ENCODE data around the gene GINS2. TPM values are rescaled to one million over a fixed set of nuclear protein-coding genes. Genes with fewer than 3 reads are reported as not detected.

Gene GINS2
- total and polyA plus RNA-seq, 12 donors: 0.06 to 7.5 (median 1.5) TPM

DNA sequence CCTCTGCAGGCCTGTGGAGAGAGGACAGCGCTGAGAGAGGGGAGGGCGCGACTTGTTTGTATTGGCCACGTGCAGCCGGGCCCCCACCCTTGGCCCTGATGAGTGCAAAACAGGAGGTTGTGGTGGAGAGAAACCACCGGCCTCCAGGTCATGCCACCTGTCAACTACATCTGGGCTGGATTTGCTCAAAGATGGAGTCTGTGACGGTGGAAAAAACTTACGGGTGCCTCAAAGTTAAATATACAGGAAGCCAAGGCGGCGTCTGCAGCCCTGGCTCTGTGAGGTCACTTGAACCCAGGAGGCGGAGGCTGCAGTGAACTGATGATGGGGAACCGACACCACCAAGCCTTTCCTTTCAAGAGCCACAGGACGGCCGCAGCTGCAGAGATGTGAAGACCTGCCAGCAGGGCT is 46.5 kb upstream of the GINS2 start:
- H3K9me3 ChIP-seq (replicated peaks in 1 of 3): no peaks in the 10 kb centered on the region
- no peak for DNase-seq
- no peak overlapping the region for H3K4me3 ChIP-seq
- no peak overlapping the region for H3K27ac ChIP-seq
- TF ChIP-seq, protein P1, sequence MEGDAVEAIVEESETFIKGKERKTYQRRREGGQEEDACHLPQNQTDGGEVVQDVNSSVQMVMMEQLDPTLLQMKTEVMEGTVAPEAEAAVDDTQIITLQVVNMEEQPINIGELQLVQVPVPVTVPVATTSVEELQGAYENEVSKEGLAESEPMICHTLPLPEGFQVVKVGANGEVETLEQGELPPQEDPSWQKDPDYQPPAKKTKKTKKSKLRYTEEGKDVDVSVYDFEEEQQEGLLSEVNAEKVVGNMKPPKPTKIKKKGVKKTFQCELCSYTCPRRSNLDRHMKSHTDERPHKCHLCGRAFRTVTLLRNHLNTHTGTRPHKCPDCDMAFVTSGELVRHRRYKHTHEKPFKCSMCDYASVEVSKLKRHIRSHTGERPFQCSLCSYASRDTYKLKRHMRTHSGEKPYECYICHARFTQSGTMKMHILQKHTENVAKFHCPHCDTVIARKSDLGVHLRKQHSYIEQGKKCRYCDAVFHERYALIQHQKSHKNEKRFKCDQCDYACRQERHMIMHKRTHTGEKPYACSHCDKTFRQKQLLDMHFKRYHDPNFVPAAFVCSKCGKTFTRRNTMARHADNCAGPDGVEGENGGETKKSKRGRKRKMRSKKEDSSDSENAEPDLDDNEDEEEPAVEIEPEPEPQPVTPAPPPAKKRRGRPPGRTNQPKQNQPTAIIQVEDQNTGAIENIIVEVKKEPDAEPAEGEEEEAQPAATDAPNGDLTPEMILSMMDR (IDR thresholded peaks at IDR 0.05): no peak
- TF ChIP-seq POLR2A (IDR thresholded peaks at IDR 0.05): no peak
- H3K27me3 ChIP-seq: no peaks in the 10 kb centered on the region
- H3K4me1 ChIP-seq (replicated peaks in 1 of 2): no peaks in the 10 kb centered on the region
- WGBS, 4 donors: 68 to 86% (median 72%) methylated on average over 5 to 14 of the region's 14 CpGs
- no peaks in the 10 kb centered on the region for H3K36me3 ChIP-seq (replicated peaks in 1 of 2)
- intact Hi-C loops (cut with DNase I): no loop called here

DNA sequence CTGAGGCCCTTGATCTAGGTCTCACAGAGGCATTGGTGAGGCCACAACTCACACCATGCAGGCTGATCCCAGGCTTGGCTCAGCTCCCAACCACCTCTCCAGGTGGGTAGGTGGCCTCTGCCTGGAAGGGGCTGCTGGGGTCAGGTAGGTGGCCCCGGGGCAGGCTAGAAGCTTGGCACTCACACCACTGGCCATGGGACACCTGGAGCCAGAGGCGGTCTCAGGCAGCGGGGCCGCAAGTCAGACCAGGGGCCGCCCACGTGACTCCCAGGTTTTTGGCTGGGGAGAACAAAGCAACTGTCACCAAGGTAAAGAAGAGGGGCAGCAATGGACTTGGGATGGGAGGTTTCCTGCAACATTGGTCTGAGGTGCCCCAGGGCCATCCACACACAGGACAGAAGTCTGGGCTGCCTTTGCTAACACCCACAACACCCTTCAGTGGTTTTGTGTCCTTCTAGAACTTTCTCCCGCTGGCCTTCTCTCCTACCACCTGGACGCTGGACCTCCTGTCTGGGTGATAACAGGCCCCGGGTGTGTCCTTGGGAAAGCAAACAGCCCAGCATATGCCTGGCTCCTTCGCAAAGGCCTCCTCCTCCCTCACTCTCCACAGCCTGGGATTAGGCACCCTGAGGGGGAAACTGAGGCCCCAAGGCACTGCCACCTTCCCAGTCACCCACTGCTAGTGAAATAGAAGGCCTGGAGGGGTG is 45.7 kb upstream of the GINS2 start:
- intact Hi-C loops (cut with DNase I): no loop called here
- Histone ChIP-seq H3K4me1 (replicated peaks in 1 of 2) (no peaks in the 10 kb centered on the region), H3K36me3 (replicated peaks in 1 of 2) (no peaks in the 10 kb centered on the region), H3K27me3 (no peaks in the 10 kb centered on the region), H3K9me3 (replicated peaks in 1 of 3) (no peaks in the 10 kb centered on the region), H3K4me3 (no peak overlapping the region), H3K27ac (no peak overlapping the region)
- WGBS, 4 donors: 77 to 79% (median 77%) methylated on average over 4 to 10 of the region's 10 CpGs; no CpG with 5 or more reads in 1 of the 4 donors
- TF ChIP-seq, protein P1 (IDR thresholded peaks at IDR 0.05): no peak
- TF ChIP-seq POLR2A (IDR thresholded peaks at IDR 0.05): no peak
- DNase-seq: no peak

DNA sequence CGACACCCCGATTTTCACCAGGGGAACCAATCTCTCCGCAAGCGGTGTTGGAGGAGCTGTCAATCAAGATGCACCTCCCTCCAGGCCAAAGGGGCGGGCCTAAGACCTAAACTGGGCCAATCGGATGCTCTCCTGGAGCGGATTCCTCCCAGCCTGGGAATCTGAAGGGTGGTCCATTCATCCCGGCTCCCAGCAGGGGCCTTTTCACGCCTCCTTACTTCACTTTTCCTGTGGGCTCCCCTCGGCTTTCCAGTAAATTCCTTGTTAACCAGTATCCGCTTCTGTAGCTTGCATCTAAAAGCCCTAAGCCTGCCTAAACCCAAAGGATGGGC is 45.1 kb upstream of the GINS2 start:
- intact Hi-C loops (cut with DNase I): no loop called here
- no peak overlapping the region for H3K27ac ChIP-seq
- H3K36me3 ChIP-seq (replicated peaks in 1 of 2): no peaks in the 10 kb centered on the region
- no peak for DNase-seq
- H3K4me1 ChIP-seq (replicated peaks in 1 of 2): no peaks in the 10 kb centered on the region
- H3K9me3 ChIP-seq (replicated peaks in 1 of 3): no peaks in the 10 kb centered on the region
- H3K4me3 ChIP-seq: no peak overlapping the region
- H3K27me3 ChIP-seq: no peaks in the 10 kb centered on the region
- 58 to 70% (median 66%) methylated on average over 7 to 11 of the region's 11 CpGs for WGBS, 4 donors
- TF ChIP-seq POLR2A (IDR thresholded peaks at IDR 0.05): no peak
- TF ChIP-seq, protein P1 (IDR thresholded peaks at IDR 0.05): no peak

DNA sequence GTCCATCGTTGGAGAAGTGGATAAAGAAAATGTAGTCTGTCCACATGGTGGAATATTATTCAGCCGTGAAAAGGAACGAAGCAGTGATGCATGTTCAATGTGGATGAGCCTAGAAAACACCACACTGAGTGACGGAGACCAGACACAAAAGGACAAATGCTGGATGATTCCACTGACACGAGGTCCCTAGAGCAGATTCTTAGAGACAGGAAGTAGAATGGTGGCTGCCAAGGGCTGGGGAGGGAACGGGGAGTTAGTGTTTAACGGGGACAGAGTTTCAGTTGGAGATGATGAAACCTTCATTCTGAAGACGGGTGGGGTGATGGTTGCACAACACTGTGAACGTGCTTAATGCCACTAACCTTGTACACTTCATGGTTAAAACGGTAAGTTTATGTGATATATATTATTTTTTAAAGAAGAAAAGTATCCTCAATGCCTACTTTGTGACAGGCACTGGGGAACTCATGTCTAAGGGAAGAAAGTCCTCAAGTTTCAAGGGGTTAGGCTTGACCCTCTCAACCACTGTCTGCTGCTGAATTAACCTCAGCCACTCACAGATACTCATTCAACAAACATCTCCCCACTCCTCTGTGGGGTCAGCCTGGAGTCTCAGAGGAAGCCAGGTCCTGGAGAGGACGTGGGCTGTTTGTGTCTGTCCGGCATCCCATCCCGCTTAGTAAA is 44.5 kb upstream of the GINS2 start:
- TF ChIP-seq, protein P1 (IDR thresholded peaks at IDR 0.05): no peak
- no peak for TF ChIP-seq POLR2A (IDR thresholded peaks at IDR 0.05)
- intact Hi-C loops (cut with DNase I): no loop called here
- H3K36me3 ChIP-seq (replicated peaks in 1 of 2): no peaks in the 10 kb centered on the region
- WGBS, 4 donors: 56 to 69% (median 66%) methylated on average over 13 of the region's 13 CpGs
- H3K27me3 ChIP-seq: no peaks in the 10 kb centered on the region
- no peaks in the 10 kb centered on the region for H3K9me3 ChIP-seq (replicated peaks in 1 of 3)
- no peak overlapping the region for H3K4me3 ChIP-seq
- peak in 1 of 7 donors; percentile 16 for DNase-seq
- no peaks in the 10 kb centered on the region for H3K4me1 ChIP-seq (replicated peaks in 1 of 2)
- H3K27ac ChIP-seq: no peak overlapping the region

All from adrenal gland (tissue), 12 donors.